GM18502 (cell line): ENCODE results near the gene AIPL1.

ENCODE experiments used
- ATAC-seq: cut with Tn5 transposase; IDR thresholded peaks from one replicate; pipeline ENCODE4 v1.9.1; 2021; ENCODE audit warnings: mild to moderate bottlenecking; ENCODE audit not compliant: unreplicated experiment, poor library complexity

The AIPL1 gene

DNA sequence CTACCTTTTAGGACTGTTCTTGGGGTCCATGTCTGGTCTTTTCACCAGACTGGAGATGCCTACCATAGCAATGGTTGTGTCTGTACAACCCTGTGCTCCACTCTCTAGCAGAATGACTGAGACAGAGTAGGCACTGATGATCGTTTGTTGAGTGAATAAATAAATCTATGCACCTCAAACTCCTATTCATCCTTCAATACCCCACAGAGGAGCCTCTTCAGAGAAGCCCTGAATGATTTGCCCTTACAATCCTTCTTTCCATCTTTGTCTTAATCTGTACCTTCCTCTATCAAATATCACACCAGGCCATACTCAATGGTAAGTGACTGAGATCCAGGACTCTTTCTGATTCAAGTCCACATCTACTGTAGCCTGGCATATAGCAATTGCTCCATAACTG lies 32.6 kb upstream of the AIPL1 start:
- ATAC-seq: no peak

DNA sequence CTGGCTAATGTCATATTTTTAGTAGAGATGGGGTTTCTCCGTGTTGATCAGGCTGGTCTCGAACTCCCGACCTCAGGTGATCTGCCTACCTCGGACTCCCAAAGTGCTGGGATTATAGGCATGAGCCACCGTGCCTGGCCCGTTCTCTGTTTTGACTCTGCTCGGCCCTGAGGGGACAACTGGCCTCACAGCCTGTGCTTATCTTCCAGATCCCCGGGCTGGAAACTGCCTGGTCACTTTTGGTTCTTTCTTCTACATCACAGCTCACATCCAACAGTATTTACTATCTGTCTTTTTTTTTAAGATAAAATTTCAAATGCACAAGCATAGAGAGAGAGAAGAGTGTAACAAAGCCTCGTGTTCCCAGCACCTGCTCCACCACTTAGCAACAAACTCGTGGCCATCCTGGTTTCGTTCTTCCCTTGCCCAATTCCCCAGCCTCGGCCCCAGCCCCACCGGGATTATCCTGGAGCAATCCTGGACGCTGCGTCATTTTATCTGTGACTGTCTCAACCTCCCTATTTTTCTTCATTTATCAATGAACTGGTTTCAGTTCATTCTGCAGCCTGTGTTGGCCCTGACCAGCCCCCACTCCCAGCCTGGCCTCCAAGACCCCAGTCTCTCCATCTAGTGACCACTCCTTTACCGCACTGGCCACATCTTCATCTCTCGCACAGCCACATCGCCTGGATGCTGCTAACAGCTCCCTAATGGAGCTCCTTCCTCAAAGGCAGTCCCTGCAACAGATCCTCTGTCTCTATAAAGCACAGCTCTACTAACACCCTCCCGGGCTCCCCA lies 30.5 kb upstream of the AIPL1 start:
- no peak for ATAC-seq

GRCh38 chr17:6464446-6465041 lies 29.6 kb upstream of the AIPL1 start:
- ATAC-seq: no peak

GRCh38 chr17:6463616-6464445 lies 28.9 kb upstream of the AIPL1 start:
- ATAC-seq: no peak

- no peak for ATAC-seq
Measured at GRCh38 chr17:6462692-6463091, 27.8 kb upstream of the AIPL1 start.

- no peak for ATAC-seq
Measured at GRCh38 chr17:6461792-6462524, 27.0 kb upstream of the AIPL1 start.

DNA sequence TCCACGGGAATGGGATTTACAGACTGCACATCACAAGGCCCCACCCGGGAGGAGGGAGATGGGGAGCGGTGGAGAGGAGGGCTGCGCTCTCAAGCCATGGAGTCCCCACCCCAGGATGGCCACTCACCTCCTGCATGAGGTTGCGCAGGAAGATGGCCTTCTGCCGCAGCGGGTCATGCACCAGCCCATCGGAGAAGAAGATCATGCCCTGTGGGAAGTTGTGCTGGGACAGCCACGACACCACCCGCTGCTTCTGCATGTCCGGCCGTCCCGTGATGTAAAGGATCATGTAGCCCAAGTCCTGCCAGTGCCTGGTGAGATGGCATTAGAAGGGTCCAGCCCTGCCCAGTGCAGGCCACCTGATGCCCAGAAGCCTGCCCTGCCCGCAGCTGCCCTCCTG lies 26.3 kb upstream of the AIPL1 start:
- ATAC-seq: no peak

DNA sequence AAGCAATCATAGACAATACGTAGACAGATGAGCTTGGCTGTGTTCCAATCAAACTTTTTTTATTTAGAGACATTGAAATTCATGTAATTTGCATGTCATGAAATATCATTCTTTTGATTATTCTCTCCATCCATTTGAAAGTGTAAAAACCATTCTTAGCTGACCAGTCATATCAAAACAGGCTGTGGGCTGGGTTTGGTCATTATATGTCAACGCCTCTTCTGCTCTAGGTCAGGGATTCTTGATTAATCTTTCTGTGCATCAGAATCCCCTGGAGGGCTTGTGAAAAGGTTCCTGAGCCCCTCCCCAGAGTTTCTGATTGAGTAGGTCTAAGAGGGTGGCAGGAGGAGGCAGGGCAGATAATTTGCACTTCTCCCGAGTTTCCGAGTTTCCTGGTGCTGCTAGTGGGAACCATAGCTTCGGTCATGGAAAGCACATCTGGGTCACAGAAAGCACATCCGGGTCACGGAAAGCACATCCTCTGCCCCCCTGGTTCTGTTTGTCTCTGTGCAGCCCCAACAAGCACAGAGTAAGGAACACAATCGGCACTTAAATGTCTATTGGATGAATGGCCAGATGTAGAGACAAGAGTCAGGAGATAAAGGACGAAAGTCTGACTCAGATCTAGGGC lies 25.7 kb upstream of the AIPL1 start:
- no peak for ATAC-seq

DNA sequence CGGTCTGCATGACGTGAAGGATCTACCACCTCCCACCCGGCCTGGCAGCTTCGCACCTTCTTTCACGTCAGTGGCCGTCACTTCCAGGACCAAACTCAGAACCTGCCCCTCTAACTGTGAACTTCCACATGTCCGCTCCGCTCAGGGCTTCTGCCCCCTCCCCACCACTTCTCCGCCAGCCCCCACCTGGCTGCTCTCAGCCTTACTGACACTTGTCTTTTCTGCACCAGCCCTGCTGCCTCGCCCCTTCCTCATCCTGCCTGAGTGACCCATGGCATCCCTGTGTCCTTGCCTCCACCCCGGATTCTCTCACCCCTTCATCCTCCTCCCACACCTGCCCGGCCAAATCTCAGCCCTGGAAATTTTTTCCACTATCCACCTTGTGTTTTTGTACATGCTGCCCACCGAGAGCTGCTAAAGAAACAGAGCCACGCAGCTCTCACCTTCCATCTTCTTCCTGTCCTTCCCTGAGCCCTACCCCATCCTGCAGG lies 23.6 kb upstream of the AIPL1 start:
- no peak for ATAC-seq

DNA sequence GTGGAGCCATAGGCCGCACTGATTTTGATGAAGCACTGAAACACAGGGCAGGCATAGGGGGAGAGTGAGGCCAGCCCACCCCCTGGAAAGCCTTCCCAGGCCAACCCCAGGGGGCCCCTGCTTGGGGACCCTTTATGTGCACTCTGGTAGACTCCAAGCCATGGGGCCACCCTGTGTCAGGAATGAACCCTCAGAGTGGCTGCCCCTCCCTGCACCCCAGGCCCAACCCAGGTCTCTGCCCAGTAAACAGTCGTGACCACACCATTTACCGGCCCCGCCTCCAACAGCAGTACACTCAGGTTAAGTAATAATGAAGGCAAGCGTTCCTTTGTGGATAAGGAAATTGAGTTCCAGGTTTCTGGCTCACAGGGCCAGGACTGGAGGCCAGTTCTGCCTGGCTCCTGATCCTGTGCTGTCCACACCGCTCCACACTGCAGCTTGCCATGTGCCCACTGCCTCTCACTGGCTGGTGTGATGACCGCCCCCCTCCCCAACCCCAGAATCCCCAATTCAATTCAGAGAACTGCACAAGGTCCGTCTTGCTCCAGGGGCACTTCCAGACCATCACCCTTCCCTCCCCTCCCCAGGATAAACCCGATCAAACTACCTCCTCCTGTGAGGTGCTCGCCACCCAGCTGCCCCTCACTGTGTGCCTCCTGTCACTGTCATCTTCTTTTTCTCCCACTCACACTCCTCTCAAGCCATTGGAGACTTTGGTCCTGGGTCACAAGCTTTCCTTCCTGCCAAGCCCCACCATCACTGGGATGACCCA lies 23.0 kb upstream of the AIPL1 start:
- ATAC-seq: no peak

DNA sequence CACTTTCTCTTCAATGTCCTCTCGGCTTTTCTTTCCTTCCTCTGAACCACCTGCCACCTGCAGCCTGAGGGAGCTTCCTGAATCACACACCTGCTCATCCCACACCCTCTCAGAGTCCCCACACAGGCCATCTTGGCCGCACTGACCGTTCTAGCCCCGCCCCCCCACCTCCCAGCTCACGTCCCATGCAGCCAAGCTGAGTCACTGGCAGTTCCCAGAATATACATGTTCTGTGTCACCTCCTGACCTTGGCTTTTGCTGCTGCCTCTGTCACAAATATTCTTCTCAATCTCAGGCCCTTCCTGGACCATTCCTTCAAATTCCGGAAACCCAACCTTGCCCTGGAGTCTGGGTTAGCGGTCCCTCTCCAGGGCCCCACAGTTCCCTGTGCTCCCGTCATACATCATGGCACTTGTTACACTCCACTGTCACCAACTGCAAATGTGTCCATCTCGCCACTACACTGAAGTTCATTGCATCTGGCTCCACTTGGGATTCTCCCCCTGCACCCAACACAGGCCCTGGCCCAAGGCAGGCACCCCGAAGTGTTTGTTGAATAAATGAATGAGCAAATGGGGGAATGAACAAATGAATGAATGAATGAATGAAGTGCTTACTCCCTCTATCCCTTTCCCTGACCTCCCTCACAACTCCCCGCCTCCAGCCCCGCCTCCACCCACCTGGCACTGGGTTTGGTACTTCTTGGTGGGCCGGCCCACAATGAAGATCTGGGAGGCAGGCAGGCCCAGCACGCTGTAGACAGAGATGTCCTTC lies 22.2 kb upstream of the AIPL1 start:
- no peak for ATAC-seq

GRCh38 chr17:6456321-6456720 lies 21.4 kb upstream of the AIPL1 start:
- no peak for ATAC-seq

- ATAC-seq: no peak
Measured at GRCh38 chr17:6455321-6455705, 20.4 kb upstream of the AIPL1 start.

DNA sequence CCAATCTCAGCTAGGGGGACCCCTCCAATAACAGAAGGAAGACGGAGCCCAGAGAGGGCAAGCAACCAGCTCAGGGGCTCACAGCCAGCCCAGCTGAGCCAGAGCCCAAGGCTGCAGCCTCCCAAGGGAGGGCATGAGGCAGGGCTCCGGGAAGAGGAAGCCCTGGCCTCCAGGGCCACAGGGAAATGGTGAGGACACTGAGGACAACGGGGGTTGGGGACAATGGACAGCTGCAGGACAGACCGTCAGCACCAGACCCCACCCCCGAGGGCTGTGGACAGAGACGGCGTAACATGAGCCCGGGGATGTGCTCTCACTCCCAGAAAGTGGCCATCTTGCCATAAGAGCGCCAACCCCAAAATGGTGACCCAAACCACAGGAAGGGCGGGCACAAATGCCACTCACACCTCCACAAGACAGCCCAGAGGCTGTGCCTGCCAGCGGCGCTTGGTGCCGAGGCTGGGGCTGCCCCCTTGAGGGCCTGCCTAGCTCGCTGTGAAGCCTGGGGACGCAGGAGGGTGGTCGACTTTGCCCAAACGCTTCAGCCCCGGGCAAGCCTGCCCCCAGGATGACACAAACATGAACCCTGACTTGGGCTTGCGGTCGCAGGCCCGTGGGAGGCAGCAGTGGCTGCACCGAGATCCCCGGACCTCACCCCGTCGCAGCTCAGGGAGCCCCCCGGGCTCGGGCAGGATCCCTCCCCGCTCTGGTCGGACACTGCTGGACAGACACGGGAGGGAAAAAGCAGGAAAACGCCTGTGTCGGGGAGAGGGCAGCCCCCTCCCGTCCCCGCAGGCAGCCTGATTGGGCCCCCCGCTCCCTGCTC lies 19.8 kb upstream of the AIPL1 start:
- no peak for ATAC-seq

GRCh38 chr17:6453279-6454024 lies 18.5 kb upstream of the AIPL1 start:
- ATAC-seq: no peak

DNA sequence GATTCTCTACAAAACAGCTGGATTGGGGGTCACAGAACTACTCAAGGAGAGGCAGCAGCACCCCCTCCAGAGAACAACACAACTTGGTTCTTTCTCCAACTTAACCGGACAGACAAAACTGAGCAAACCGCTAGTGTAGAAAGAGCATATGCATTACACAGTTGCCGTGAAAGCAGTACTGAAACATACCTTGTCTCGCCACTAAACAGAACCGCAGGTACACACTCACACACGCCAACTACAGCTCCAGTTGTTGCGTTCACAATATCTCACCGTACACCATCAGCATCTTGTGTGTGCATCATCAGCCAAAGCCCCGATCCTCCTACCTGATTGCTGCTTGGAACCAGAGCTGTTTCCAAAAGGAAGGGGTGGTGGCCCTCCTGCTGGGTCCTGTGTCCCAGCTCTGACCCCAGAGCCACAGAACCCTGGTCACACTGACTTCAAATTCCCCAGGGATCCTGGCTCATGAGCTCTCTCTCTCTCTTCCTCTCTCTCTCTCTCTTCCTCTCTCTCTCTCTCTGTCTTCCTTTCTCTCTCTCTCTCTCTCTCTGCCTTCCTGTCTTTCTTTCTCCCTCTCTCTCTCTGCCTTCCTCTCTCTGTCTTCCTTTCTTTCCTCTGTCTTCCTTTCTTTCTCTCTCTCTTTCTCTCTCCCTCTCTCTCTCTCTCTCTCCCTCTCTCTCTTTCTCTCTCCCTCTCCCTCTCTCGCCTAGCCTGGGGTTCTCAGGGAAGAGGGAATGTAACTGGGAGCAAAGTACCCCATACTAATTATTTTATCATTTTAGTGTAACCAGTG lies 17.7 kb upstream of the AIPL1 start:
- no peak for ATAC-seq
